HepG2 (cell line): Measurements from ENCODE around the gene HCRTR1. TPM values are rescaled to one million over a fixed set of nuclear protein-coding genes. Genes with fewer than 3 reads are reported as not detected.

Experiments
- AKAP8 ChIP-seq: sonication (generic); formaldehyde crosslinking; IDR thresholded peaks from 2 replicates; pipeline ENCODE4 v1.5.1; 2020; ENCODE audit warnings: mild to moderate bottlenecking, missing genetic modification reagents
- CHCHD3 ChIP-seq: sonication (generic); formaldehyde crosslinking; IDR thresholded peaks from 2 replicates; pipeline ENCODE4 v1.8.0; 2022; ENCODE audit warnings: mild to moderate bottlenecking, missing genetic modification reagents, moderate library complexity
- ELF4 ChIP-seq: sonication (generic); formaldehyde crosslinking; IDR thresholded peaks from 2 replicates; pipeline ENCODE4 v1.5.0; 2020; ENCODE audit warnings: missing genetic modification reagents, mild to moderate bottlenecking, moderate library complexity, borderline replicate concordance
- GATAD1 ChIP-seq: IDR thresholded peaks from 2 replicates; pipeline ENCODE4 v1.6.1; 2016; ENCODE audit warnings: missing genetic modification reagents, missing compliant biosample characterization
- MAFG ChIP-seq: sonication (generic); formaldehyde crosslinking; IDR thresholded peaks from 2 replicates; pipeline ENCODE4 v1.5.1; 2020; ENCODE audit warnings: mild to moderate bottlenecking, missing genetic modification reagents
- RAD21 ChIP-seq: fragments of 450-650 bp; formaldehyde crosslinking; IDR thresholded peaks from 2 replicates; pipeline ENCODE4 v1.5.0; 2020; ENCODE audit warnings: mild to moderate bottlenecking
- RXRA ChIP-seq: sonication (generic); formaldehyde crosslinking; IDR thresholded peaks from 2 replicates; pipeline ENCODE4 v1.5.1; 2020; ENCODE audit warnings: missing genetic modification reagents
- SRSF4 ChIP-seq: fragments of 200-400 bp; formaldehyde crosslinking; IDR thresholded peaks from one replicate; pipeline ENCODE4 v1.6.1; 2018; ENCODE audit warnings: mild to moderate bottlenecking, low read depth, low read length, moderate library complexity; ENCODE audit not compliant: poor library complexity, severe bottlenecking
- SUZ12 ChIP-seq: fragments of 150-350 bp; IDR thresholded peaks from 2 replicates; pipeline ENCODE4 v1.6.1; 2014; ENCODE audit warnings: low read depth, low read length
- ZBTB44 ChIP-seq: sonication (generic); formaldehyde crosslinking; IDR thresholded peaks from 2 replicates; pipeline ENCODE4 v1.4.0; 2020; ENCODE audit warnings: missing genetic modification reagents
- ZFP36L2 ChIP-seq: sonication (generic); formaldehyde crosslinking; IDR thresholded peaks from 2 replicates; pipeline ENCODE4 v1.4.0; 2020; ENCODE audit warnings: missing genetic modification reagents
- ZNF256 ChIP-seq: sonication (generic); formaldehyde crosslinking; conservative IDR thresholded peaks from 2 replicates; pipeline ENCODE4 v1.4.0; 2020; ENCODE audit warnings: missing genetic modification reagents
- ZNF777 ChIP-seq: sonication (generic); formaldehyde crosslinking; IDR thresholded peaks from 2 replicates; pipeline ENCODE4 v1.4.0; 2020; ENCODE audit warnings: missing genetic modification reagents
- ZSCAN22 ChIP-seq: sonication (generic); formaldehyde crosslinking; IDR thresholded peaks from 2 replicates; pipeline ENCODE4 v1.4.0; 2020; ENCODE audit warnings: mild to moderate bottlenecking, missing genetic modification reagents
- polyA plus RNA-seq, 8 experiments: library from polyadenylated mRNA; depleted of rRNA in 3 of 8; stranded (reverse) in 7 of 8; unstranded in 1 of 8; fragments of >200 nt; fragmentation: Illumina TruSeq in 4 of 8; extraction: Trizol in 4 of 8; gene quantifications; 2 replicates each; pipeline versions ENCODE4 v1.2.1 to v1.2.3, GENCODE V29; 2011 to 2016; ENCODE audit warnings: low read depth in 4 of 8, missing spikeins in 1 of 8, mixed read lengths in 1 of 8; ENCODE audit not compliant: insufficient read depth in 1 of 8
- total RNA-seq, 5 experiments: library from RNA; depleted of rRNA; stranded (reverse); fragments of >200 nt; fragmentation: Illumina TruSeq; extraction: Trizol; gene quantifications; 2 replicates each; pipeline ENCODE4 v1.2.3, GENCODE V29; 2016; ENCODE audit warnings: low read depth in 1 of 5
- TF ChIP-seq, protein P1 (sequence below): sonication (generic); formaldehyde crosslinking; IDR thresholded peaks from 2 replicates; pipeline ENCODE4 v1.9.0; 2021; ENCODE audit warnings: missing genetic modification reagents, borderline replicate concordance
- TF ChIP-seq, protein P2 (sequence below): sonication (generic); formaldehyde crosslinking; IDR thresholded peaks from 2 replicates; pipeline ENCODE4 v1.5.1; 2020; ENCODE audit warnings: missing genetic modification reagents, mild to moderate bottlenecking, borderline replicate concordance
- TF ChIP-seq, protein P3 (sequence below): sonication (generic); formaldehyde crosslinking; IDR thresholded peaks from 2 replicates; pipeline ENCODE4 v1.4.0; 2020; ENCODE audit warnings: missing genetic modification reagents
- TF ChIP-seq, protein P4 (sequence below): sonication (generic); formaldehyde crosslinking; IDR thresholded peaks from 2 replicates; pipeline ENCODE4 v1.4.0; 2020; ENCODE audit warnings: mild to moderate bottlenecking, missing genetic modification reagents

HCRTR1 gene
- total and polyA plus RNA-seq, 2 of the 13 experiments (the other 11 are each of a cell fraction or from before 2014, with no cell fraction given): not detected

DNA sequence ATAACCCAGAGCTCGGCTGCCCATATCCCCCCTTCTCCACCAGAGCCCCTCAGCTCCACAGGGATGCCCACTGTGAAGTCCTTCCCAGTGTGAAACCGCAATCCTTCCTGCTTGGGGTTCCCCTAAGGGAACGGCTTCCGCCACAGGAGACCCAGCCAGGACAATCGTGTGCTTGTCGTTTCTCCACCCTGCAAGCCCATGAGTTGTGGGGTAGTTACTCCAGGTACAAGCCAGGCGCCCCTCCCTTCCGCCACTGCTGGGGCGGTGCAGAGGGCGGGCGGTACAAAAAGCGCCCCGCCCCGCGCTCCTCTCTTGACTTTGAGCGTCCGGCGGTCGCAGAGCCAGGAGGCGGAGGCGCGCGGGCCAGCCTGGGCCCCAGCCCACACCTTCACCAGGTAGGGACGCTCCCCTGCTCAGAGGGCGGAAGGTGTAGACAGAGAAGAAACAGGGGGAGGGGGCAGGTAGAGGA lies 41.3 kb upstream of the HCRTR1 start, which contains the start of gene TINAGL1 (continued):
- TF ChIP-seq ZBTB44 (no peak), SRSF4 (no peak), ZSCAN22 (CRISPR knock-in tag) (no peak), ZNF256 (CRISPR knock-in tag) (no peak), CHCHD3 (CRISPR knock-in tag) (no peak), RXRA (CRISPR knock-in tag) (no peak; the same call in 1 of the 2 replicates), ELF4 (CRISPR knock-in tag) (no peak), RAD21 (CRISPR knock-in tag) (0 out of 2 replicates have a peak, but pooled peaks have one; percentile 8), ZNF777 (CRISPR knock-in tag) (no peak), ZFP36L2 (CRISPR knock-in tag) (no peak), SUZ12 (no peak), AKAP8 (CRISPR knock-in tag) (no peak), GATAD1 (CRISPR knock-in tag) (peak; percentile 13; the same call in 1 of the 2 replicates), MAFG (no peak)
- TF ChIP-seq, protein P1, sequence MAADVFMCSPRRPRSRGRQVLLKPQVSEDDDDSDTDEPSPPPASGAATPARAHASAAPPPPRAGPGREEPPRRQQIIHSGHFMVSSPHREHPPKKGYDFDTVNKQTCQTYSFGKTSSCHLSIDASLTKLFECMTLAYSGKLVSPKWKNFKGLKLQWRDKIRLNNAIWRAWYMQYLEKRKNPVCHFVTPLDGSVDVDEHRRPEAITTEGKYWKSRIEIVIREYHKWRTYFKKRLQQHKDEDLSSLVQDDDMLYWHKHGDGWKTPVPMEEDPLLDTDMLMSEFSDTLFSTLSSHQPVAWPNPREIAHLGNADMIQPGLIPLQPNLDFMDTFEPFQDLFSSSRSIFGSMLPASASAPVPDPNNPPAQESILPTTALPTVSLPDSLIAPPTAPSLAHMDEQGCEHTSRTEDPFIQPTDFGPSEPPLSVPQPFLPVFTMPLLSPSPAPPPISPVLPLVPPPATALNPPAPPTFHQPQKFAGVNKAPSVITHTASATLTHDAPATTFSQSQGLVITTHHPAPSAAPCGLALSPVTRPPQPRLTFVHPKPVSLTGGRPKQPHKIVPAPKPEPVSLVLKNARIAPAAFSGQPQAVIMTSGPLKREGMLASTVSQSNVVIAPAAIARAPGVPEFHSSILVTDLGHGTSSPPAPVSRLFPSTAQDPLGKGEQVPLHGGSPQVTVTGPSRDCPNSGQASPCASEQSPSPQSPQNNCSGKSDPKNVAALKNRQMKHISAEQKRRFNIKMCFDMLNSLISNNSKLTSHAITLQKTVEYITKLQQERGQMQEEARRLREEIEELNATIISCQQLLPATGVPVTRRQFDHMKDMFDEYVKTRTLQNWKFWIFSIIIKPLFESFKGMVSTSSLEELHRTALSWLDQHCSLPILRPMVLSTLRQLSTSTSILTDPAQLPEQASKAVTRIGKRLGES (CRISPR knock-in tag): no peak
- TF ChIP-seq, protein P2, sequence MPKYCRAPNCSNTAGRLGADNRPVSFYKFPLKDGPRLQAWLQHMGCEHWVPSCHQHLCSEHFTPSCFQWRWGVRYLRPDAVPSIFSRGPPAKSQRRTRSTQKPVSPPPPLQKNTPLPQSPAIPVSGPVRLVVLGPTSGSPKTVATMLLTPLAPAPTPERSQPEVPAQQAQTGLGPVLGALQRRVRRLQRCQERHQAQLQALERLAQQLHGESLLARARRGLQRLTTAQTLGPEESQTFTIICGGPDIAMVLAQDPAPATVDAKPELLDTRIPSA (CRISPR knock-in tag): no peak
- TF ChIP-seq, protein P3, sequence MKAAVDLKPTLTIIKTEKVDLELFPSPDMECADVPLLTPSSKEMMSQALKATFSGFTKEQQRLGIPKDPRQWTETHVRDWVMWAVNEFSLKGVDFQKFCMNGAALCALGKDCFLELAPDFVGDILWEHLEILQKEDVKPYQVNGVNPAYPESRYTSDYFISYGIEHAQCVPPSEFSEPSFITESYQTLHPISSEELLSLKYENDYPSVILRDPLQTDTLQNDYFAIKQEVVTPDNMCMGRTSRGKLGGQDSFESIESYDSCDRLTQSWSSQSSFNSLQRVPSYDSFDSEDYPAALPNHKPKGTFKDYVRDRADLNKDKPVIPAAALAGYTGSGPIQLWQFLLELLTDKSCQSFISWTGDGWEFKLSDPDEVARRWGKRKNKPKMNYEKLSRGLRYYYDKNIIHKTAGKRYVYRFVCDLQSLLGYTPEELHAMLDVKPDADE (CRISPR knock-in tag): no peak
- TF ChIP-seq, protein P4, sequence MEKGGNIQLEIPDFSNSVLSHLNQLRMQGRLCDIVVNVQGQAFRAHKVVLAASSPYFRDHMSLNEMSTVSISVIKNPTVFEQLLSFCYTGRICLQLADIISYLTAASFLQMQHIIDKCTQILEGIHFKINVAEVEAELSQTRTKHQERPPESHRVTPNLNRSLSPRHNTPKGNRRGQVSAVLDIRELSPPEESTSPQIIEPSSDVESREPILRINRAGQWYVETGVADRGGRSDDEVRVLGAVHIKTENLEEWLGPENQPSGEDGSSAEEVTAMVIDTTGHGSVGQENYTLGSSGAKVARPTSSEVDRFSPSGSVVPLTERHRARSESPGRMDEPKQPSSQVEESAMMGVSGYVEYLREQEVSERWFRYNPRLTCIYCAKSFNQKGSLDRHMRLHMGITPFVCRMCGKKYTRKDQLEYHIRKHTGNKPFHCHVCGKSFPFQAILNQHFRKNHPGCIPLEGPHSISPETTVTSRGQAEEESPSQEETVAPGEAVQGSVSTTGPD (CRISPR knock-in tag): no peak
